Peyer's patch (tissue), 4 donors: ENCODE results near the gene WDR49. TPM values are rescaled to one million over a fixed set of nuclear protein-coding genes. Genes with fewer than 3 reads are reported as not detected.

Experiments
- DNase-seq, 3 donors: peaks; one replicate each; pipeline ENCODE4 v3.0.0-alpha.2; 2017 to 2019
- H3K27ac ChIP-seq, 4 donors: fragments of 200-600 bp; sonication (generic); one replicate each; pipeline ENCODE4 v1.5.1; 2016 to 2019
- H3K27me3 ChIP-seq, 2 donors: fragments of 200-600 bp; sonication (generic); one replicate each; pipeline ENCODE4 v1.5.1; 2019
- H3K36me3 ChIP-seq, 3 donors: fragments of 200-600 bp; sonication (generic); one replicate each; pipeline ENCODE4 v1.5.1; 2016 to 2019
- H3K4me1 ChIP-seq, 4 donors: fragments of 200-600 bp; sonication (generic); one replicate each; pipeline ENCODE4 v1.5.1; 2016 to 2019
- H3K4me3 ChIP-seq, 4 donors: fragments of 200-600 bp; sonication (generic); 1 replicate in 3 of 4; 2 replicates in 1 of 4; pipeline ENCODE4 v1.5.1; 2016 to 2019; ENCODE audit warnings: mild to moderate bottlenecking in 1 of 4
- H3K9me3 ChIP-seq, 4 donors: fragments of 200-600 bp; sonication (generic); one replicate each; pipeline ENCODE4 v1.5.1; 2016 to 2019; ENCODE audit warnings: mild to moderate bottlenecking in 1 of 4
- CTCF ChIP-seq, 6 experiments: fragments of 450-650 bp in 4 of 6; fragments of 200-600 bp in 2 of 6; sonication (generic) in 1 of 6; IDR thresholded peaks; one replicate each; pipeline ENCODE4 v1.5.1; 2017 to 2019; ENCODE audit warnings: antibody characterized with exemption in 6 of 6, mild to moderate bottlenecking in 3 of 6, moderate library complexity in 1 of 6
- POLR2A ChIP-seq, 2 donors: fragments of 450-650 bp; IDR thresholded peaks; one replicate each; pipeline ENCODE4 v1.5.1; 2017; ENCODE audit warnings: antibody characterized with exemption in 2 of 2, mild to moderate bottlenecking in 2 of 2, moderate library complexity in 2 of 2
- small RNA-seq, 2 donors: library from RNA; depleted of rRNA; stranded (forward); fragments of <200 nt; gene quantifications; one replicate each; pipeline ENCODE3, GENCODE V24; 2016
- total RNA-seq, 4 donors: library from RNA; depleted of rRNA; stranded (reverse); fragments of >200 nt; gene quantifications; one replicate each; pipeline ENCODE4 v1.1.0, GENCODE V29; 2016

The WDR49 gene
- total RNA-seq, 4 donors from 2014 or later = 1.5 to 11.4 (median 3.0) TPM; not detected in 1

- no peaks in the 10 kb centered on the region for H3K36me3 ChIP-seq
- no peaks in the 10 kb centered on the region for H3K9me3 ChIP-seq
- TF ChIP-seq CTCF (IDR thresholded peaks at IDR 0.05) = no peak
- no peak for TF ChIP-seq POLR2A (IDR thresholded peaks at IDR 0.05)
These were observed 203.1 kb downstream of the WDR49 start for GRCh38 chr3:167450675-167451074.

GRCh38 chr3:167450195-167450594 lies 203.5 kb downstream of the WDR49 start:
- no peak for TF ChIP-seq CTCF (IDR thresholded peaks at IDR 0.05)
- TF ChIP-seq POLR2A (IDR thresholded peaks at IDR 0.05) = no peak
- Histone ChIP-seq H3K27me3 (no peaks in the 10 kb centered on the region), H3K9me3 (no peaks in the 10 kb centered on the region), H3K27ac (no peak overlapping the region), H3K4me3 (no peak overlapping the region), H3K36me3 (no peaks in the 10 kb centered on the region), H3K4me1 (no peaks in the 10 kb centered on the region)
- no peak for DNase-seq

More at GRCh38 chr3:167450675-167451074, 203.1 kb downstream of the WDR49 start:
- Histone ChIP-seq H3K4me1 (no peaks in the 10 kb centered on the region), H3K4me3 (no peak overlapping the region), H3K27ac (no peak overlapping the region), H3K27me3 (no peaks in the 10 kb centered on the region)
- no peak for DNase-seq

- Histone ChIP-seq H3K27me3 (no peaks in the 10 kb centered on the region), H3K4me3 (no peak overlapping the region), H3K27ac (no peak overlapping the region), H3K4me1 (no peaks in the 10 kb centered on the region), H3K36me3 (no peaks in the 10 kb centered on the region), H3K9me3 (no peaks in the 10 kb centered on the region)
- TF ChIP-seq CTCF (IDR thresholded peaks at IDR 0.05) = no peak
- DNase-seq = no peak
These were observed 208.3 kb downstream of the WDR49 start for GRCh38 chr3:167445491-167445890.

GRCh38 chr3:167441256-167441655 lies 212.5 kb downstream of the WDR49 start:
- H3K4me1 ChIP-seq = no peaks in the 10 kb centered on the region
- H3K36me3 ChIP-seq = no peaks in the 10 kb centered on the region
- H3K27ac ChIP-seq = no peak overlapping the region
- H3K9me3 ChIP-seq = no peaks in the 10 kb centered on the region
- H3K27me3 ChIP-seq = no peaks in the 10 kb centered on the region
- no peak for DNase-seq
- H3K4me3 ChIP-seq = no peak overlapping the region
- no peak for TF ChIP-seq CTCF (IDR thresholded peaks at IDR 0.05)
- TF ChIP-seq POLR2A (IDR thresholded peaks at IDR 0.05) = no peak

GRCh38 chr3:167437428-167438139 lies 216.2 kb downstream of the WDR49 start:
- Histone ChIP-seq H3K27me3 (no peaks in the 10 kb centered on the region), H3K36me3 (no peaks in the 10 kb centered on the region), H3K4me1 (no peaks in the 10 kb centered on the region), H3K27ac (no peak overlapping the region), H3K9me3 (no peaks in the 10 kb centered on the region), H3K4me3 (no peak overlapping the region)
- no peak for DNase-seq
- TF ChIP-seq POLR2A (IDR thresholded peaks at IDR 0.05) = no peak
- TF ChIP-seq CTCF (IDR thresholded peaks at IDR 0.05) = no peak

Small RNA genes lying within 50 kb of the gene (small RNA-seq; reads per million reads assigned to genes)
- gene HMGN1P8 = 0 reads per million in 2 donors

Other genes with a start within 250 kb of the WDR49 start
- gene SERPINI2, start 179.9 kb downstream of the WDR49 start, total RNA-seq = 1 to 10 TPM in 3 of 4 donors, not detected in 1; 2.4 to 5.0 (median 2.8) TPM
- 10 to 100 TPM; 53.9 to 99.9 (median 78.8) TPM for gene PDCD10, start 81.0 kb upstream of the WDR49 start, total RNA-seq
- 1 to 10 TPM in 2 of 4 donors, under 1 TPM in 1, not detected in 1; 0.54 to 4.1 (median 1.2) TPM for gene SERPINI1, start 81.8 kb upstream of the WDR49 start, total RNA-seq